ENCODE results near the gene ZFAND3.

The ZFAND3 gene

DNA sequence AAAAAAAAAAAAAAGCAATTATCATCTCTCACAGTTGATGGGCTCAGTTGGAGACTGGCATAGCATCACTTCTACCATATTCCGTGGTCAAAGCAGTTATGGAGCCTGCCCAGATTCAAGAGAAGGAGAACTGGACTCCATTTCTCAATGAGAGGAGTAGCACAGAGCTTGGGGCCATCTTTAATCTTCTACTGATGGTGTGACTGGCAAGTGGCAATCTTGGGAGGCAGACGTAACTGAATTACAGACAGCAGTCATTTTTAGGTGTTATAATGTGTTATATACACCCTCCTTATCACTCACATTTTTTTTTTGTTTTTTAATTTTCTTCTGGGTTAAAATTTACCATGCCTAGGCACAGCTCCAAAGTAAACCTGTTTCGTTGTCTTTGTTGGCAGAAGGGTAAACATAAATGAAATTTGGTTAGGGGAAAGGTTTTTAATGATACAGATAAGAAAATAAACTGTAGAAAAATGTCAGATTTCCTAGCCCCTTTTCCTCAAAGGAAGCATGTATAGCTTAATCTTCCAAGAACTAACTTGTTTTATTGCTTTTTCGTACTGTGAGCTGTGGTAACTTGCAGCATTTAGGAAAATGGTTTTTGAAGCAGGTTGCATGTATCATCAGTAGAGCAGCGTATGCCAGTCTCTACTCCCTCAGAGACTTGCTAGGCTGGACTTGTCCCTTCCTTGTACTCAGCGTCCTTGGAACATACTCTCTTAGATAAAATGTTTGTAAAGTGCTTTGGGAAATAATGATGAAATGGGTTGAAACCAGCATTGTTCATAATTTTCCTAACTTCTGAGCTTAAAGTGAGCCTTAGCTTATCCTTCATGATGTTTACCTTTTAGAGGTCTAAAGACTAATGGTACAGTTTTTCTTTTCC, 25.7 kb downstream of the ZFAND3 start:
- Histone ChIP-seq H4K20me1 (ENCODE audit: insufficient read depth, low read length) (no peaks in the 10 kb centered on the region), H3K9ac (ENCODE audit: low read length) (no peak overlapping the region), H3F3A (ENCODE audit: insufficient read depth, low read length) (no peaks in the 10 kb centered on the region), H3K36me3 (ENCODE audit: insufficient read depth, low read length) (no peaks in the 10 kb centered on the region; the same call in 1 of the 2 replicates), H3K4me2 (ENCODE audit: low read length) (no peak overlapping the region), H3K9me3 (ENCODE audit: low read length) (no peaks in the 10 kb centered on the region), H3K79me2 (ENCODE audit: insufficient read depth, low read length) (peaks cover 9% of the 10 kb centered on the region; the same call in 1 of the 2 replicates), H2AFZ (ENCODE audit: low read length) (no peak overlapping the region), H3K27me3 (ENCODE audit: insufficient read depth, low read length) (no peaks in the 10 kb centered on the region), H3K27ac (ENCODE audit: low read depth, low read length, poor library complexity, severe bottlenecking) (no peak overlapping the region), H3K4me3 (ENCODE audit: low read depth, low read length, poor library complexity, severe bottlenecking) (no peak overlapping the region), H3K9me2 (ENCODE audit: low read depth, low read length) (no peaks in the 10 kb centered on the region), H3K4me1 (ENCODE audit: insufficient read depth, low read length, severe bottlenecking) (peaks cover 3% of the 10 kb centered on the region)
- TF ChIP-seq EZH2 (IDR thresholded peaks at IDR 0.05; ENCODE audit: borderline replicate concordance, low read length), result no peak
- TF ChIP-seq, protein P1, sequence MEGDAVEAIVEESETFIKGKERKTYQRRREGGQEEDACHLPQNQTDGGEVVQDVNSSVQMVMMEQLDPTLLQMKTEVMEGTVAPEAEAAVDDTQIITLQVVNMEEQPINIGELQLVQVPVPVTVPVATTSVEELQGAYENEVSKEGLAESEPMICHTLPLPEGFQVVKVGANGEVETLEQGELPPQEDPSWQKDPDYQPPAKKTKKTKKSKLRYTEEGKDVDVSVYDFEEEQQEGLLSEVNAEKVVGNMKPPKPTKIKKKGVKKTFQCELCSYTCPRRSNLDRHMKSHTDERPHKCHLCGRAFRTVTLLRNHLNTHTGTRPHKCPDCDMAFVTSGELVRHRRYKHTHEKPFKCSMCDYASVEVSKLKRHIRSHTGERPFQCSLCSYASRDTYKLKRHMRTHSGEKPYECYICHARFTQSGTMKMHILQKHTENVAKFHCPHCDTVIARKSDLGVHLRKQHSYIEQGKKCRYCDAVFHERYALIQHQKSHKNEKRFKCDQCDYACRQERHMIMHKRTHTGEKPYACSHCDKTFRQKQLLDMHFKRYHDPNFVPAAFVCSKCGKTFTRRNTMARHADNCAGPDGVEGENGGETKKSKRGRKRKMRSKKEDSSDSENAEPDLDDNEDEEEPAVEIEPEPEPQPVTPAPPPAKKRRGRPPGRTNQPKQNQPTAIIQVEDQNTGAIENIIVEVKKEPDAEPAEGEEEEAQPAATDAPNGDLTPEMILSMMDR (IDR thresholded peaks at IDR 0.05; ENCODE audit: low read length), result no peak

DNA sequence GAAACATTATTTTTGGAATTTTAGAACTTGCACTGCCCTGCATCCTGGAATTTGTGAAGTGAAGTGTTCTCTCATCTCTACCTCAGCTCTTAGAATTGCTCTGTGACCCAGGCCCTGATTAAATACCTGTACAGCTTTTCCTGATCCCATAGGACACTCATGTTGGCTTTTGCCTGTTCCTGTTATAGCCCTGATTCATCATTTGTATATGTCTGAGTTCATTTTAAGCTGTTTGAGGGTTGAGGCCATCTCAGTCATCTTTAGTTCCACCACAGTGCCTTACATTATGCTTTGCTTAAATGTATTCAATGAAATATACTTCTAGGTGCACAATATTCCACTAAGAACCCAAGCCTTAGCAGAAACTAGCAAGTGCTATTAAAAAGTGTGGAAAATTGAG, 26.4 kb downstream of the ZFAND3 start:
- no peak overlapping the region for H2AFZ ChIP-seq (ENCODE audit: low read length)
- H3K9ac ChIP-seq (ENCODE audit: low read length), result no peak overlapping the region
- H3K4me2 ChIP-seq (ENCODE audit: low read length), result no peak overlapping the region
- H3K27me3 ChIP-seq (ENCODE audit: insufficient read depth, low read length), result no peaks in the 10 kb centered on the region
- H3K9me3 ChIP-seq (ENCODE audit: low read length), result no peaks in the 10 kb centered on the region
- no peak overlapping the region for H3K27ac ChIP-seq (ENCODE audit: low read depth, low read length, poor library complexity, severe bottlenecking)
- H3K4me1 ChIP-seq (ENCODE audit: insufficient read depth, low read length, severe bottlenecking), result peaks cover 9% of the 10 kb centered on the region
- H3F3A ChIP-seq (ENCODE audit: insufficient read depth, low read length), result no peaks in the 10 kb centered on the region
- H4K20me1 ChIP-seq (ENCODE audit: insufficient read depth, low read length), result no peaks in the 10 kb centered on the region
- H3K79me2 ChIP-seq (ENCODE audit: insufficient read depth, low read length), result peaks cover 4% of the 10 kb centered on the region; the same call in 1 of the 2 replicates
- TF ChIP-seq EZH2 (IDR thresholded peaks at IDR 0.05; ENCODE audit: borderline replicate concordance, low read length), result no peak
- TF ChIP-seq, protein P1 (IDR thresholded peaks at IDR 0.05; ENCODE audit: low read length), result no peak
- no peaks in the 10 kb centered on the region for H3K9me2 ChIP-seq (ENCODE audit: low read depth, low read length)
- H3K4me3 ChIP-seq (ENCODE audit: low read depth, low read length, poor library complexity, severe bottlenecking), result no peak overlapping the region
- no peaks in the 10 kb centered on the region; the same call in 1 of the 2 replicates for H3K36me3 ChIP-seq (ENCODE audit: insufficient read depth, low read length)

DNA sequence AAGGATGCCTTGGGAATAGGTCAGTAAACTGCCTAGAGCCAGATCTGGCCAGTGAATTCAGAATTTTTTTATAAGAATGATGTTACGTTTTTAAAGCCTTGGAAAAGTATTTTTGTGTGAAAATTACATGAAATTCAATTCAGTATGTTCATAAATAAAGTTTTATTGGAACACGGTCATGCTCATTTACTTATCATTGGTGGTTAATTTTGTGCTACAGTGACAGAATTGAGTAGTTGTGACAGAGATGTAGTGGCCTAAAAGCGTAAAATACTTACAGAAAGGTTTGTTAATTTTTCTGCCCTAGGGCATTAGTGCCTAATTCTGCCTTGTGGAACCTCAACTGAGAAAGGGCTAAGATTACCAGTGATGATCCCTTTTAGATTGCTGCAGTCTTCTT, 28.2 kb downstream of the ZFAND3 start:
- Histone ChIP-seq H3F3A (ENCODE audit: insufficient read depth, low read length) (no peaks in the 10 kb centered on the region), H4K20me1 (ENCODE audit: insufficient read depth, low read length) (no peaks in the 10 kb centered on the region), H3K4me2 (ENCODE audit: low read length) (no peak overlapping the region), H3K9me2 (ENCODE audit: low read depth, low read length) (no peaks in the 10 kb centered on the region), H2AFZ (ENCODE audit: low read length) (no peak overlapping the region), H3K27me3 (ENCODE audit: insufficient read depth, low read length) (no peaks in the 10 kb centered on the region), H3K27ac (ENCODE audit: low read depth, low read length, poor library complexity, severe bottlenecking) (no peak overlapping the region), H3K9ac (ENCODE audit: low read length) (no peak overlapping the region), H3K9me3 (ENCODE audit: low read length) (no peaks in the 10 kb centered on the region), H3K79me2 (ENCODE audit: insufficient read depth, low read length) (0 out of 2 replicates have a peak, but pooled peaks cover 3% of the 10 kb centered on the region), H3K4me1 (ENCODE audit: insufficient read depth, low read length, severe bottlenecking) (peaks cover 9% of the 10 kb centered on the region), H3K4me3 (ENCODE audit: low read depth, low read length, poor library complexity, severe bottlenecking) (no peak overlapping the region), H3K36me3 (ENCODE audit: insufficient read depth, low read length) (no peaks in the 10 kb centered on the region; the same call in 1 of the 2 replicates)
- TF ChIP-seq EZH2 (IDR thresholded peaks at IDR 0.05; ENCODE audit: borderline replicate concordance, low read length), result no peak
- TF ChIP-seq, protein P1 (IDR thresholded peaks at IDR 0.05; ENCODE audit: low read length), result no peak

Data from OCI-LY1 (cell line).